Right lobe of liver (tissue), 6 donors: ENCODE measurements around the gene WDFY3. TPM values are rescaled to one million over a fixed set of nuclear protein-coding genes. Genes with fewer than 3 reads are reported as not detected.
A peak's percentile ranks its signal among the peaks of the same experiment; 100 is the strongest.

Source experiments
- ATAC-seq, 4 donors: fragments of 200-7000 bp; cut with Tn5 transposase; one replicate each; pipeline ENCODE4 v1.9.1; 2020; ENCODE audit warnings: mild to moderate bottlenecking in 4 of 4, moderate library complexity in 4 of 4
- DNase-seq, 3 donors: peaks; one replicate each; pipeline ENCODE4 v3.0.0-alpha.2; 2020
- H3K27ac ChIP-seq, 3 donors: fragments of 200-600 bp; one replicate each; pipeline ENCODE4 v1.8.0; 2022
- H3K27me3 ChIP-seq, 2 donors: fragments of 200-600 bp; one replicate each; pipeline ENCODE4 v1.8.0; 2022
- H3K36me3 ChIP-seq, 4 donors: fragments of 200-600 bp; sonication (generic) in 1 of 4; one replicate each; pipeline versions ENCODE4 v1.5.1 to v1.8.0; 2017 to 2022; ENCODE audit warnings: control low read depth in 1 of 4
- H3K4me1 ChIP-seq, 4 donors: fragments of 200-600 bp; sonication (generic) in 1 of 4; one replicate each; pipeline versions ENCODE4 v1.5.1 to v1.8.0; 2017 to 2022; ENCODE audit warnings: control low read depth in 1 of 4
- H3K4me3 ChIP-seq, 3 donors: fragments of 200-600 bp; one replicate each; pipeline ENCODE4 v1.8.0; 2022
- H3K9me3 ChIP-seq, 4 donors: fragments of 200-600 bp; sonication (generic) in 1 of 4; one replicate each; pipeline versions ENCODE4 v1.5.1 to v1.8.0; 2017 to 2022; ENCODE audit warnings: control low read depth in 1 of 4
- POLR2A ChIP-seq: fragments of 450-650 bp; IDR thresholded peaks from one replicate; pipeline ENCODE4 v1.6.1; 2017; ENCODE audit warnings: antibody characterized with exemption, mild to moderate bottlenecking
- WGBS: methylation state at CpG from one replicate; pipeline ENCODE4 v1.1.6; 2018; ENCODE audit warnings: low coverage, low lambda C conversion rate; ENCODE audit not compliant: insufficient coverage; ENCODE audit errors: missing lambda C conversion rate; 5-methylcytosine and 5-hydroxymethylcytosine counted together
- intact Hi-C, 2 donors: fragments of 100-400 bp; cut with DNase I; formaldehyde crosslinking; loops; one replicate each; pipeline versions ENCODE4 v1.11.2 to v1.14.1; 2022
- total RNA-seq, 6 experiments: library from RNA; depleted of rRNA in 2 of 6; stranded (reverse); fragments of >200 nt in 2 of 6; fragmentation: NEBNext Ultra II Directional in 3 of 6; extraction: Animal tissue kit (Norgen Biotek cat#: 25700) in 3 of 6; gene quantifications; one replicate each; pipeline versions ENCODE4 v1.1.0 to v1.2.4, GENCODE V29; 2016 to 2023
- TF ChIP-seq, protein P1 (sequence below), 4 donors: fragments of 200-600 bp in 3 of 4; fragments of 450-650 bp in 1 of 4; IDR thresholded peaks; one replicate each; pipeline versions ENCODE4 v1.5.1 to v1.8.0; 2016 to 2022; ENCODE audit warnings: antibody characterized with exemption in 4 of 4, mild to moderate bottlenecking in 2 of 4
- donor health status: DM: no; HTN: yes; CAD: no.
- donor health status: DM: no; HTN: no; CAD: no.
- donor health status: DM: no; HTN: no; CAD: no.
- donor health status: DM: no; HTN: yes; CAD: no.
- donor health status: DM: no; HTN: yes; CAD: no.

The WDFY3 gene
- total RNA-seq, 6 experiments from 2014 or later, result 18.8 to 36.5 (median 25.9) TPM

DNA sequence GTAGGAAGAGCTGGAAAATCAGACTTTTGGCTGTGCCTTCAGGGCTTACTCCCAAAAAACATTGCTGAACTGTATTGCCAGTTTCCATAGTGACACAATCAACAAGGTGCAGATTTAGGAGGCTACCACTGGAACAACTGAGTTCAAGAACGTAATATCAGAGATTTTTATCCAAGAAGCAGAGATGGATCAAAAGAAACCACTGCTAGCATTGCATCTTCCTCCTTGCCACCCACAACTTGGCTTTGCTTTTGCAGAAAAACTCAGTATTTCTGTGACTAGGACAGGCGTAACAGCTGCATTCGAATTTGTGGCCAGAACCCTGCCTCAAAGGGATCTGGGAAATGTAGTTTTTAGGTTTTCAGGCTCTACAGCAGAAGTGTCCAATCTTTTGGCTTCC is 27.8 kb upstream of the WDFY3 start:
- no peak for ATAC-seq
- no peak overlapping the region for H3K4me3 ChIP-seq
- H3K27ac ChIP-seq, result no peak overlapping the region
- intact Hi-C loops, result no loop called here
- no peaks in the 10 kb centered on the region for H3K9me3 ChIP-seq
- no peaks in the 10 kb centered on the region for H3K4me1 ChIP-seq
- no peak for DNase-seq
- TF ChIP-seq POLR2A, result no peak
- TF ChIP-seq, protein P1, sequence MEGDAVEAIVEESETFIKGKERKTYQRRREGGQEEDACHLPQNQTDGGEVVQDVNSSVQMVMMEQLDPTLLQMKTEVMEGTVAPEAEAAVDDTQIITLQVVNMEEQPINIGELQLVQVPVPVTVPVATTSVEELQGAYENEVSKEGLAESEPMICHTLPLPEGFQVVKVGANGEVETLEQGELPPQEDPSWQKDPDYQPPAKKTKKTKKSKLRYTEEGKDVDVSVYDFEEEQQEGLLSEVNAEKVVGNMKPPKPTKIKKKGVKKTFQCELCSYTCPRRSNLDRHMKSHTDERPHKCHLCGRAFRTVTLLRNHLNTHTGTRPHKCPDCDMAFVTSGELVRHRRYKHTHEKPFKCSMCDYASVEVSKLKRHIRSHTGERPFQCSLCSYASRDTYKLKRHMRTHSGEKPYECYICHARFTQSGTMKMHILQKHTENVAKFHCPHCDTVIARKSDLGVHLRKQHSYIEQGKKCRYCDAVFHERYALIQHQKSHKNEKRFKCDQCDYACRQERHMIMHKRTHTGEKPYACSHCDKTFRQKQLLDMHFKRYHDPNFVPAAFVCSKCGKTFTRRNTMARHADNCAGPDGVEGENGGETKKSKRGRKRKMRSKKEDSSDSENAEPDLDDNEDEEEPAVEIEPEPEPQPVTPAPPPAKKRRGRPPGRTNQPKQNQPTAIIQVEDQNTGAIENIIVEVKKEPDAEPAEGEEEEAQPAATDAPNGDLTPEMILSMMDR (IDR thresholded peaks at IDR 0.05), result no peak
- no peaks in the 10 kb centered on the region for H3K27me3 ChIP-seq
- no peaks in the 10 kb centered on the region for H3K36me3 ChIP-seq
- WGBS, result 17% methylated on average over 3 of the region's 3 CpGs

DNA sequence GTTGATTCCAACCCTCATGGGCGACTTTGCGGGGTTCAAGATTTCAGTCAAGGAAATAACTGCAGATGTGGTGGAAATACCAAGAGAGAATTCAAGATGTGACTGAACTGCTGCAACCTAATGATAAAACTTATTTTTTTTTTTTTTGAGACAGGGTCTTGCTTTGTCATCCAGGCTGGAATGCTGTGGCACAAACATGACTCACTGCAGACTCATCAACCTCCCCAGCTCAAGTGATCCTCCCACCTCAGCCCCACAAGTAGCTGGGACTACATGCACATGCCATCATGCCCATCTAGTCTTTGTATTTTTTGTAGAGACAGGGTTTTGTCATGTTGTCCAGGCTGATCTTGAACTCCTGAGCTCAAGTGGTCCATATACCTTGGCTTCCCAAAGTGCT is 19.5 kb upstream of the WDFY3 start:
- no peak for ATAC-seq
- Histone ChIP-seq H3K27ac (no peak overlapping the region), H3K36me3 (no peaks in the 10 kb centered on the region), H3K4me1 (no peaks in the 10 kb centered on the region), H3K4me3 (no peak overlapping the region), H3K27me3 (no peaks in the 10 kb centered on the region), H3K9me3 (no peaks in the 10 kb centered on the region)
- no peak for DNase-seq
- WGBS, result 80% methylated on average over 2 of the region's 2 CpGs
- TF ChIP-seq, protein P1 (IDR thresholded peaks at IDR 0.05), result no peak
- no peak for TF ChIP-seq POLR2A
- intact Hi-C loops, result no loop called here

DNA sequence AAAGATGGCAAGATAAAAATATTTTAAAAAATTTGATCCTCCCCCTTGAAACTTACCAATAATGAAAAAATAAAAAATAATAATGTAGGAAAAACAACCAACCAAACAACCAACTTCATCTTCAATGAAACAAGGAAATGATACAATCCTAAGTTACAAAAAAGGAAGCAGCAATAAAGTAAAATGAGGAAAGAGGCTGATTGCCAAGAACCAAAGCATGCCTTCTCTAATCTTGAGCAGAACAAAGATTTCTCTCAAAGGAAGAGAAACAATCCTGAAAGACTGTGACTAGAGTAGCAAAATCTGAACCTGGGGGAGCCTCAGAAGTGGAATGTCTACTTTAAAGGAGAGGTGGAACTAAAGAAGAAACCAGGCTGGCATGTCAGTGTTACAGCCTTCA is 10.9 kb upstream of the WDFY3 start:
- H3K4me3 ChIP-seq, result no peak overlapping the region
- peak in 1 of 4 donors; percentile 33 for ATAC-seq
- no peaks in the 10 kb centered on the region for H3K4me1 ChIP-seq
- DNase-seq, result no peak
- no peaks in the 10 kb centered on the region for H3K9me3 ChIP-seq
- H3K27ac ChIP-seq, result no peak overlapping the region
- TF ChIP-seq, protein P1 (IDR thresholded peaks at IDR 0.05), result no peak
- no peak for TF ChIP-seq POLR2A
- no peaks in the 10 kb centered on the region for H3K27me3 ChIP-seq
- intact Hi-C loops, result no loop called here
- H3K36me3 ChIP-seq, result no peaks in the 10 kb centered on the region

DNA sequence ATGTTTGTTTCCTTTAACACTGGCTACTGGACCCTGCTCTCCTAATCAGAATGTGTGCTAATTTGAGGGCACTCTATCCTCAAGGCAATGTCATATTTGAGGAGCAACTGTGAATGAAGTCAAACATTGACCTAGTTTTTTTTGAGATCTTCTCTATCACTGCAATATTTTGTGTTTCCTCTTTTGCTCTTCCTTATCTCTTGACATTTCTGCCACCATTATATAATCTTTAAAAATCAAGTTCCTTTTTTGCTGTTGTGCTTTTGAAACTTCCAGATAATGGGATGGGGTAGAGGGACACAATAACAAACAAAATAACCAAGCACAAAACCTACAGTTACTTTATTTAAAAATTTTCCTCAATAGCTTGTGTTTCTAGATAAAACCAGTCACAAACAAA is 7.4 kb upstream of the WDFY3 start:
- intact Hi-C loops, result no loop called here
- Histone ChIP-seq H3K4me1 (no peaks in the 10 kb centered on the region), H3K27me3 (no peaks in the 10 kb centered on the region), H3K27ac (no peak overlapping the region), H3K9me3 (no peaks in the 10 kb centered on the region), H3K4me3 (no peak overlapping the region), H3K36me3 (no peaks in the 10 kb centered on the region)
- TF ChIP-seq, protein P1 (IDR thresholded peaks at IDR 0.05), result no peak
- TF ChIP-seq POLR2A, result no peak
- DNase-seq (no peak), ATAC-seq (no peak)

DNA sequence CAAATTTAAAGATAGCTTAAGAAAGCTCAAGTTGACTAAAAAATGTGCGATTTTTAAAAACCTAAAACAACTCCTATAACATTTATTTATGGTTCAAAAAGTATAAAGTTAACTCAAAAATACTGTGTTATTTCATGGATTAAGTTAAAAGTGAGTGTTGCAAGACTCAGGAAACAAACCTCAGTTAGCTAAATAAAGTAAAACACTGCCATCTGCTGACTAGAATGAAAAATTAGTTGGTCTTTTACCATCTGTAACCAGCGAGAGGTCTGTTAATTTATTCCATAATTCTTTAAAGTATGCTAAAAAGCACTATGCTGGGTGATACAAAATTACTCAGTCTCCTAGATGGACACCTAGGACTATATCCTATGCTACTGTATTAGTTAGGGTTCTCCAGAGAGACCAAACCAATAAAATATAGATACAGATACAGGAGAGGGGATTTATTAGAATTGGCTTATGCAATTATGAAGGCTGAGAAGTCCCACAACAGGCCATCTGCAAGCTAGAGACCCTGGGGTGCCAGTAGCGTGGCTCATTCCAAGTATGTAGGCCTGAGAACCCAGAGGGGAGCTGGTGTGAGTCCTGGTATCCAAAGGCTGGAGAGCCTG is 4.9 kb upstream of the WDFY3 start:
- H3K36me3 ChIP-seq, result no peaks in the 10 kb centered on the region
- H3K9me3 ChIP-seq, result no peaks in the 10 kb centered on the region
- H3K4me1 ChIP-seq, result peaks cover 0 to 7% (median 0%) of the 10 kb centered on the region in 4 donors
- no peak overlapping the region for H3K27ac ChIP-seq
- WGBS, result 9% methylated on average over 3 of the region's 3 CpGs
- H3K27me3 ChIP-seq, result no peaks in the 10 kb centered on the region
- ATAC-seq, result peak; percentile 35 to 52 (median 46)
- TF ChIP-seq, protein P1 (IDR thresholded peaks at IDR 0.05), result peak; percentile 51 to 67 (median 58)
- TF ChIP-seq POLR2A, result no peak
- no peak for DNase-seq
- no peak overlapping the region for H3K4me3 ChIP-seq
- intact Hi-C loops, result no loop called here
